ENCODE results near the gene ADAT1.
A peak's percentile ranks its signal among the peaks of the same experiment; 100 is the strongest.

The ADAT1 gene

DNA sequence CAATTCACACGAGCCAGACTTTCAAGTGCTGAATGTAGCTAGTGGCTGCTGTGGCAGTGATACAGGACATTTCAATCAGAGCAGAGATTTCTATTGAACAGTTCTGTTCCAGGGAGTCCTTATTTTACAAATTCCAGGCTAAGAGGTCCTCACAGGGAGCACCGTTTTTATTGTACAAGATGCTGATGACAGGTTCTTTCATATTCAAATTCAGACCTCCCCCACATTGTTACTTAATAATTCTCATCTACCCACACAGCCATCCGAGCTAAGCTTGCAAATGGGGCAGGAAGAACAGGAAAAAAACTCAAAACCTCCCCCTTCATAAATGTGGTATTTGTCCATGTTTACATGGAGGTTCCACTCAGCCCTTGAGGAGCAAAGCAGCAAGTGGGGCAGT is 47.1 kb downstream of the ADAT1 start:
- no peak for DNase-seq

- DNase-seq, result no peak
Observed at GRCh38 chr16:75573955-75574354, 49.1 kb downstream of the ADAT1 start.

- no peak for DNase-seq
Observed at GRCh38 chr16:75572864-75573542, 50.1 kb downstream of the ADAT1 start.

DNA sequence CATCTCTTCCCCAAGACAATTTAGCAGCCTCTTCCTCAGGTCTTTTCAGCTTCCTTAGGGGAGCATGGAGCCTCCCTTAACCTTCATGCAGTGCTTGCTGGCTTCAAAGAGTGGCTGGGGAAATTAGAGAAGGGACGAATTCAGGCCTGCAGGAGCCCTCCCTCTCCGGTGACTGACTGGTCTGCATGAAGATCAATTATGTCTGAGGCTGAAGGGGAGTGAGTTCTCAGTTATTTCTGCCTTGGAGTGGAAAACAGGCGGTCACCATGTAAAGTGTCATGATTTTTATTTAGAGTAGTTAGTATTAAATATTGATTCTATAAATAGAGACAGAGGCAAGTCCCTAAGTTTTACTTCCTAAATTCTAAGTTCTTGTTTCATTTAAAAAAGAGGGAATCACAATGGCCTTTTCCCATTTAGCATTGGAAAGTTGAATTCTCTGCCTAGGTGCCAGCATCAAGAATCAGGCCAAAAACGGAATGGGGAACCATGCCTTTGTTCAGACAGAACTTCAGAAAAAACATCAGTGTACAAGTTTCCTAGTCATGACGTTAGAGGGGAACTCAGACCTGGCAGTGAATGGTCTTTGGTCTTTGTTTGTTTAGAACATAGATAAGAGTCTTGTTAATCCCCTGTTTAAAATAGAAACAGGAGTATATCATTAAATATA is 52.5 kb downstream of the ADAT1 start:
- DNase-seq, result no peak

DNA sequence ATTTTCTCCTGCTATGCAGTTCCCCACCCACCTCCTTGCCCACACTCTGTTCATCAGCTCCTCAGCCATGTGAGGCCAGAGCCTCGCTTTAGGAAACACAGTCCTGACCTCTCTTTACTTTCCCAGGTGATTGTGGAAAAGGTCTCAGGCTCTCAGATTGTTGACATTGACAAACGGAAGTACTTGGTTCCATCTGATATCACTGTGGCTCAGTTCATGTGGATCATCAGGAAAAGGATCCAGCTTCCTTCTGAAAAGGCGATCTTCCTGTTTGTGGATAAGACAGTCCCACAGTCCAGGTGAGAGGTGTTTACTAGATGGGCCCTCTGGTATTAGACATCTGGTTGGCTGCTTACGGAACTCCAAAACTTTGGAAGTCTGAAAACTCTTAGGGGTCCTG is 55.2 kb downstream of the ADAT1 start:
- DNase-seq, result no peak

GRCh38 chr16:75566758-75567255 is 56.3 kb downstream of the ADAT1 start:
- DNase-seq, result peak in 1 of 14 donors; percentile 54

- DNase-seq, result peak; percentile 9 to 89 (median 79)
Observed at GRCh38 chr16:75566040-75566757, 56.9 kb downstream of the ADAT1 start, which contains the start of gene GABARAPL2. Gene GABARAPL2, plus strand, starts transcription at chr16:75566379. Its CDS starts 108 bp downstream, at chr16:75566487.

GRCh38 chr16:75565640-75566039 is 57.4 kb downstream of the ADAT1 start:
- DNase-seq, result no peak

- no peak for DNase-seq
Observed at GRCh38 chr16:75559564-75560372, 63.3 kb downstream of the ADAT1 start.

DNA sequence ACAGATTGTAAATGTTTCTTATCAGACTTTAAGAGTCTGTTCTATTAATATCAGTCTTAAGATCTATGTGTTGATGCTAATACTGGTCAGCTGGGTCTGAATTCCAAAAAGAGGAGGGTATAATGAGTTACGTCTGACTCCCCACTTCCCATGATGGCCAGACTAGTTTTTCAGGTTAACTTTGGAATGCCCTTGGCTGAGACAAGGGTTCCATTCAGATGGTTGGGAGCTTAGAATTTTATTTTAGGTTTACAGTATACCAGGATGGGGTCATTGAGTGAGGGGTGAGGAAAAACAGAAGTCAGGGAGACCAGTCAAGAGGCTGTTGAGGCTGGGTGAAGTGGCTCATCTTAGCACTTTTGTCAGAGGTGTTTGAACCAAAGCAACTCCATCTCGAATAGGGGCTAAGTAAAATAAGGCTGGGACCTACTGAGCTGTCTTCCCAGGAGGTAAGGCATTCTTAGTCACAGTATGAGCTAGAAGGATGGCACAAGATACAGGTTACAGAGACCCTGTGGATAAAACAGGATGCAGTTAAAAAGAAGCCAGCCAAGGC is 64.2 kb downstream of the ADAT1 start:
- DNase-seq, result no peak

- no peak for DNase-seq
Observed at GRCh38 chr16:75556431-75556950, 66.6 kb downstream of the ADAT1 start.

- peak; percentile 56 to 94 (median 91) for DNase-seq
Observed at GRCh38 chr16:75555707-75556430, 67.2 kb downstream of the ADAT1 start, which contains the start of gene TMEM231. Gene TMEM231, minus strand, starts transcription at chr16:75556252. Its CDS starts 43 bp downstream, at chr16:75556209.

- peak in 13 of 14 donors; percentile 36 to 87 (median 67) for DNase-seq
Observed at GRCh38 chr16:75555213-75555706, 67.8 kb downstream of the ADAT1 start.

DNA sequence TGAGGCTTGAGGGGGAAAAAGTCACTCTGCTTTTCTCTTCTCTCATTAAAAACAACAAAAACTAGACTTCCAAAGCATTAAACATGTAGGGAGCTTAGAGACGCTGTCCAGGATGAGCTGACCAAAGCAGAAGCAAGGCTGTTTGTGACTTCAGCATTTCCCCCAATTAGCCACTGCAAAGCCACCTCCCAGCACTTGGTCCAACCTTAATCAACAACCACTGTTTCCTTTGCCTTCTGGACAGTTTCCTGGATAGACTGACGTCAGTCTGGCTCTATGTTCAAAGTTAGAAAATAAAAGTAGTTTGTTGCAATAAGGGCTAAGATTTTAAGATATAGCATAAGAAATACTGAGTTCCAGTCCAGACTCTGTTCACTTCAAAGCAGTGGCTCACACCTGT is 70.1 kb downstream of the ADAT1 start:
- no peak for DNase-seq

DNA sequence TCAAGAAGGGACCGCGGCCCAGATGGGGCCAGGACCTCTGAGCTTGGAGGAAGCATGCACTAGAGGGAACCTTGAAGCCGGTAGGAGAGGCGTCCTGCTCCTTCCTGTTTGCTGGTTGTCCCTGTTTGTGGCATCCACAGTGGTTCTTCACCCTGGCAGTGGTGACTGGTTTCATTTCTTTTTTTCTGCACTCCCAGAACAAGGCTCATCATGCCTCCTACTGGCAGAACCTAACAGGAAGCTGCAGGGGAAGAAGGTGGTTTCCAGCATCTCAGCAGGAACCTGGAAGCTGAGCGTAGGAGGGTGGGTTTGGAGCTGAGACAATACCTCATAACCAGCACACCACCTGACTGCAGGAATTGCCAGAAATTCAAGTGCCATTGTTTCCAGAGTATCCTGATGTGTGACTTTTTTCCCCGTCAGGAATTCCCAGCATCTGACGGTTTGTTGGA is 72.8 kb downstream of the ADAT1 start:
- peak in 12 of 14 donors; percentile 13 to 90 (median 60) for DNase-seq

Data from C1 segment of cervical spinal cord (tissue), 14 donors.